Astrocyte of the spinal cord (primary cell): ENCODE results near the gene MELK.

Experiments
- DNase-seq: peaks from one replicate; pipeline ENCODE4 v3.0.0; 2011; ENCODE audit warnings: low read depth, low spot score
- H3K4me3 ChIP-seq: 2 replicates; pipeline ENCODE4 v1.5.1; 2011; ENCODE audit warnings: low read depth, mild to moderate bottlenecking, low read length, moderate library complexity
- in situ Hi-C: cut with HindIII; loops from 2 replicates; pipeline ENCODE4 v1.10.0; 2017; ENCODE audit warnings: low sequenced_read_pairs
- TF ChIP-seq, protein P1 (sequence below): IDR thresholded peaks from 2 replicates; pipeline ENCODE4 v1.5.1; 2012; ENCODE audit warnings: low read depth, mild to moderate bottlenecking, low read length, inconsistent platforms

The MELK gene

DNA sequence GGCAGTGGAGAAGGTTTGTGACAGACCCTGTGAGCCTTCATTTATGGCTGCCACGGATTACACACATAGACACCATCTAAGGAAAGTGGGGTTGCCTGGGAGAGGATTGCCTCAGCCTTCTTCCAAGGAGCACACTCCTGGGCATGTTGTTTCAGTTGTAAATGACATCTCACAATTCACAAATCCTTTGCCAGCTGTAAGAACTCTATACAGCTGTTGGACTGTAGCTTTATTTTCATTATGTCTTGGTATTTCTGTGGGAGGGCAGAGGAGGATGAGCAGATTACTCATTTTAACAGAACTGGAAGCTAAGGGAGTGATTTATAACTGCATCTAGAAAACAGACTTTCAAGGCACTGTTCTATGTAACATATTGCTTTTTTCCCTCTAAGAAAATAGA is 25.6 kb downstream of the MELK start:
- TF ChIP-seq, protein P1, sequence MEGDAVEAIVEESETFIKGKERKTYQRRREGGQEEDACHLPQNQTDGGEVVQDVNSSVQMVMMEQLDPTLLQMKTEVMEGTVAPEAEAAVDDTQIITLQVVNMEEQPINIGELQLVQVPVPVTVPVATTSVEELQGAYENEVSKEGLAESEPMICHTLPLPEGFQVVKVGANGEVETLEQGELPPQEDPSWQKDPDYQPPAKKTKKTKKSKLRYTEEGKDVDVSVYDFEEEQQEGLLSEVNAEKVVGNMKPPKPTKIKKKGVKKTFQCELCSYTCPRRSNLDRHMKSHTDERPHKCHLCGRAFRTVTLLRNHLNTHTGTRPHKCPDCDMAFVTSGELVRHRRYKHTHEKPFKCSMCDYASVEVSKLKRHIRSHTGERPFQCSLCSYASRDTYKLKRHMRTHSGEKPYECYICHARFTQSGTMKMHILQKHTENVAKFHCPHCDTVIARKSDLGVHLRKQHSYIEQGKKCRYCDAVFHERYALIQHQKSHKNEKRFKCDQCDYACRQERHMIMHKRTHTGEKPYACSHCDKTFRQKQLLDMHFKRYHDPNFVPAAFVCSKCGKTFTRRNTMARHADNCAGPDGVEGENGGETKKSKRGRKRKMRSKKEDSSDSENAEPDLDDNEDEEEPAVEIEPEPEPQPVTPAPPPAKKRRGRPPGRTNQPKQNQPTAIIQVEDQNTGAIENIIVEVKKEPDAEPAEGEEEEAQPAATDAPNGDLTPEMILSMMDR, result no peak
- in situ Hi-C loops, result no loop called here
- no peak for DNase-seq
- H3K4me3 ChIP-seq, result no peak overlapping the region

- no peak overlapping the region for H3K4me3 ChIP-seq
- in situ Hi-C loops, result no loop called here
- DNase-seq, result peak; percentile 45
- TF ChIP-seq, protein P1, result no peak
Measured at GRCh38 chr9:36603006-36603405, 30.3 kb downstream of the MELK start.

- in situ Hi-C loops, result no loop called here
- no peak overlapping the region for H3K4me3 ChIP-seq
- DNase-seq, result no peak
- TF ChIP-seq, protein P1, result no peak
Measured at GRCh38 chr9:36609306-36609705, 36.6 kb downstream of the MELK start.

GRCh38 chr9:36622121-36622520 is 49.4 kb downstream of the MELK start:
- TF ChIP-seq, protein P1, result no peak
- no peak for DNase-seq
- in situ Hi-C loops, result no loop called here
- H3K4me3 ChIP-seq, result no peak overlapping the region

DNA sequence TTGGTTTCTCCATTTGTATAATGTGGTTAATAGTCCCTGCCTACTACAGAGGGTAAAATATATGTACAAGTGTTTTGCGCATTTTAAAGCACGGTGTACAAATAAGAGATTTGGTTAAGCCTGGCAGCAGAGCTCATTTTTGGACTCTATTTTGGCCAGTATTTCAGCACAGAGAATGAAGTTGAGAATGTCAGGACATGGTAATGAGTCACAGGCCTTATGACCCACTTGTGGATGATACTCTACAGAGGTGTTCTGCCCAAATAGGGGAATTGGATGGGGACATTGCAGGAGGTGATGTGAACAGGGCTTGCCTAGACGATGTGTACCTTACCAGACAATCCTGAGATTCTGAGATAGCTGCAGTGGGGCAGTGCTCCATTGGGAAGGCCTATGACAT is 50.6 kb downstream of the MELK start:
- in situ Hi-C loops, result no loop called here
- TF ChIP-seq, protein P1, result no peak
- peak; percentile 4 for DNase-seq
- no peak overlapping the region for H3K4me3 ChIP-seq

GRCh38 chr9:36625006-36625615 is 52.4 kb downstream of the MELK start:
- in situ Hi-C loops, result no loop called here
- peak; percentile 79 for DNase-seq
- TF ChIP-seq, protein P1, result no peak
- no peak overlapping the region for H3K4me3 ChIP-seq
